ENCODE data around the gene BPIFA3.
A peak's percentile ranks its signal among the peaks of the same experiment; 100 is the strongest.

The BPIFA3 gene

DNA sequence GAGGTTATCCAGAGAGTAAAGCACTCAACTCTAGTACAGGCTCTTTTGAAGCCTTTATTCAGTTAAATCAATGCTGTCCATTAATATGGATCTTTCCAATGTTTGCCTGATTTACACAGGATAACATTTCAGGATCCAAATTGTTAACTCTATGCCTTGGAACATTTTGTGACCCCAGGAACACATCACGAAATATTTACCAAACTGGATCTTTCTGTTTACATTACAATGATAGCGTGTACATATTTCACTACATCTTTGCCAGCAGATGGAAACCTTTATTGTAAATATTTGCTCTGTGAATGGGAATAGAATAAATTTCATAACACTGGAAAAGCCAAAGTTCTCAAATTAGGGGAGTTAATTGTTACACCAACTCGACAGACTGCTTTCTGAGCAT, 25.7 kb upstream of the BPIFA3 start:
- no peak overlapping the region for H3K4me3 ChIP-seq (replicated peaks; ENCODE audit: low read depth, low read length)
- no peak for DNase-seq (ENCODE audit: extremely low read depth, low read depth)
- TF ChIP-seq, protein P1, sequence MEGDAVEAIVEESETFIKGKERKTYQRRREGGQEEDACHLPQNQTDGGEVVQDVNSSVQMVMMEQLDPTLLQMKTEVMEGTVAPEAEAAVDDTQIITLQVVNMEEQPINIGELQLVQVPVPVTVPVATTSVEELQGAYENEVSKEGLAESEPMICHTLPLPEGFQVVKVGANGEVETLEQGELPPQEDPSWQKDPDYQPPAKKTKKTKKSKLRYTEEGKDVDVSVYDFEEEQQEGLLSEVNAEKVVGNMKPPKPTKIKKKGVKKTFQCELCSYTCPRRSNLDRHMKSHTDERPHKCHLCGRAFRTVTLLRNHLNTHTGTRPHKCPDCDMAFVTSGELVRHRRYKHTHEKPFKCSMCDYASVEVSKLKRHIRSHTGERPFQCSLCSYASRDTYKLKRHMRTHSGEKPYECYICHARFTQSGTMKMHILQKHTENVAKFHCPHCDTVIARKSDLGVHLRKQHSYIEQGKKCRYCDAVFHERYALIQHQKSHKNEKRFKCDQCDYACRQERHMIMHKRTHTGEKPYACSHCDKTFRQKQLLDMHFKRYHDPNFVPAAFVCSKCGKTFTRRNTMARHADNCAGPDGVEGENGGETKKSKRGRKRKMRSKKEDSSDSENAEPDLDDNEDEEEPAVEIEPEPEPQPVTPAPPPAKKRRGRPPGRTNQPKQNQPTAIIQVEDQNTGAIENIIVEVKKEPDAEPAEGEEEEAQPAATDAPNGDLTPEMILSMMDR (IDR thresholded peaks at IDR 0.05; ENCODE audit: low read depth, low read length, missing control alignments), result no peak

DNA sequence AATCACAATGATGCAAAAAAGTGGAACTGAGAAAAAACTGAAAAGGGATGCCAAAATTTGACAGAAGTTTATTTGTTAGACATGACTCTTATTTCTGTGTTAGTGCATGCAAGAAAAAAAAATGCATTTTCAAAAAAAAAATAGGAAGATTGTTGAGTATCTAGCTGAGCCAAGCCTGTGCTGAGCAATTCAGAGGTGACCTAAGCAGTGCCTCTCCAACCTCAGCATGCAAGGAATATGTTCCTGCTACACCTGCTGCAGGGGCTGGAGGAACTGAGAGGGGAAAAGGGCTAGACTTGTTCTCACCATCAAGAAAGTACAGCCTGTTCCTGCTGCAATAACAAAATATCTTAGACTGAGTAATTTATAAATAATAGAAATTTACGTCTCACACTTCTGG, 25.2 kb upstream of the BPIFA3 start:
- H3K4me3 ChIP-seq (replicated peaks; ENCODE audit: low read depth, low read length), result no peak overlapping the region
- DNase-seq (ENCODE audit: extremely low read depth, low read depth), result no peak
- TF ChIP-seq, protein P1 (IDR thresholded peaks at IDR 0.05; ENCODE audit: low read depth, low read length, missing control alignments), result no peak

DNA sequence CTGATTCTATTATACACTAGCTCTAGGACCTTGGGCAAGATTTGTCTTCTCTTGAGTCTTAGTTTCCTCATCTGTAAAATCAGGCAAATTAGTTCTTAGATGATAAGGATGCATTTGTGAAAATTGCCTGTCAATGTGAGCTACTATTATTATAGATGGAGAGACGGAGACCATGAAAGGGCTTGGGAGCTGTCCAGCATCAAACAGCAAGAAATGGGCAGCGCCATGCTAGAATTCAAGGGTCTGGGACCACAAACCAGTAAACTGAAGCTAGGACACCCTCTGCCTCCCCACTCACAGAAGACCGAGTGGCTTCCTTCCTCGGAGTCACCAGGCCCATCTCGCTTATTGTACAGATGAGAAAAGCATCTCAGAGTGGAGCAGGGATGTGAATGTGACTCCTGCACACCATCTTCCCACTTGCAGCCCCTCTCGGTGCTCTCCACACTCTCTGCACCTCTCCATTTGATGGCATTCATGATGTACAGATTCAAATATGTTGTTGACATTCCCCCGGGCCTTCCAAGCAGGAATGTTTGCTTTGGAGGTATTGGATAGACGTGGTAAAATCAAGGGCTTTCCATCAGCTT, 24.1 kb upstream of the BPIFA3 start:
- TF ChIP-seq, protein P1 (IDR thresholded peaks at IDR 0.05; ENCODE audit: low read depth, low read length, missing control alignments), result no peak
- no peak overlapping the region for H3K4me3 ChIP-seq (replicated peaks; ENCODE audit: low read depth, low read length)
- no peak for DNase-seq (ENCODE audit: extremely low read depth, low read depth)

DNA sequence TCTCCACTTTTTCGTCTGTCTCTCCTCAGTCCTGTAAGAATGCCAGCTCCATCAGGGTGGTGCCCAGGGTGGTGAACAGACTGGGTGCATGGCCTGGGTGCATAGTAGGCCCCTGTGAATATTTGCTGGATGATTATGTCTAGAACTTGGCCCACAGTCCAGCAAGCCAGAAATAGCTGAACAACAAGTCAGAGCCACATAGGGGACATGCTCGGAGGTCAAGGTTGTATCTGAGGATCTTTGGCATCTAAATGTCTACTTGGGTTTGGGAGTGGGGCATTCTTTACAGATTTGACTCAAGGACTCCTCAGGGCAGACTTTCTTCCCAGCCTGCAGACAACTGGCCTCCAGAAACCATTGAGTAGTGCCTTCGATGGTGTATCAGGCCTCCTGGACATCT, 18.1 kb upstream of the BPIFA3 start:
- DNase-seq (ENCODE audit: extremely low read depth, low read depth), result no peak
- H3K4me3 ChIP-seq (replicated peaks; ENCODE audit: low read depth, low read length), result no peak overlapping the region
- TF ChIP-seq, protein P1 (IDR thresholded peaks at IDR 0.05; ENCODE audit: low read depth, low read length, missing control alignments), result no peak

DNA sequence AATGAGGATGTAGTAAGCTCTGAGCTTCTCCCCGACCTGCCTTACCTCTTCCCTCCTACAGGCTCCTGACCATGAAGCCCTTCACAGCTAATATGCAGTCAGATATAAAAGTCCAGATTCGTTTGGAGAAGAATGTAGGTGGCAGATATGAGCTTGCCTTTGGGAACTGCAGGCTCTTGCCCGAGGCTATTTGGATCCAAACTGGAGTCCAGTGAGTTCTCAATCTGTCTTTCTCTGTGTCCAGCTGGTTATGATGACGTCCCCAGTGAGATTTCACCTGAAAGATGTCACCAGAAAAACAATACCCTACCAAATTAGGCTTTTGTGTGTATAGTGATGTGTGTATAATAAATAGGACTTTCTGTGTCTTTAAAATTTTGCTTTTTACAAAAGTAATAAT, 14.7 kb upstream of the BPIFA3 start:
- no peak for DNase-seq (ENCODE audit: extremely low read depth, low read depth)
- TF ChIP-seq, protein P1 (IDR thresholded peaks at IDR 0.05; ENCODE audit: low read depth, low read length, missing control alignments), result no peak
- no peak overlapping the region for H3K4me3 ChIP-seq (replicated peaks; ENCODE audit: low read depth, low read length)

DNA sequence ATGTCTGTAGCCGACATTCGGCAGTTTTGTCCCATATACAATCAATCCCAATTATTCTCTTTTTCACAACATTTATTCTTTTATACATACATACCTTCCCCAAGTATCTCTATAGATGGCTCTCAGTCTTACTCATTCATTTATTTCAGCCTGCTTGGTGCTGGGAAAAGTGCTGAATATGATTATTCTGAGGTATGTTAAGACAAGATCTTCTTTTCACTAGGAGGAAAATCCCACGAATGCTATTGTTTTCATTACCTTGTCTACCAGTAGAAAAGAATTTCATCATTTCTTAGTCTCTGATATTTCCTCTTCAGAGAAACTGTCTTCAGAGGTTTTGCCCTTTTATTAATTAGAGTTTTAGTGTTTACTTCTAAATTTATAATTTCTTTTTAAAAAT, 13.7 kb upstream of the BPIFA3 start:
- no peak for DNase-seq (ENCODE audit: extremely low read depth, low read depth)
- H3K4me3 ChIP-seq (replicated peaks; ENCODE audit: low read depth, low read length), result no peak overlapping the region
- TF ChIP-seq, protein P1 (IDR thresholded peaks at IDR 0.05; ENCODE audit: low read depth, low read length, missing control alignments), result no peak

DNA sequence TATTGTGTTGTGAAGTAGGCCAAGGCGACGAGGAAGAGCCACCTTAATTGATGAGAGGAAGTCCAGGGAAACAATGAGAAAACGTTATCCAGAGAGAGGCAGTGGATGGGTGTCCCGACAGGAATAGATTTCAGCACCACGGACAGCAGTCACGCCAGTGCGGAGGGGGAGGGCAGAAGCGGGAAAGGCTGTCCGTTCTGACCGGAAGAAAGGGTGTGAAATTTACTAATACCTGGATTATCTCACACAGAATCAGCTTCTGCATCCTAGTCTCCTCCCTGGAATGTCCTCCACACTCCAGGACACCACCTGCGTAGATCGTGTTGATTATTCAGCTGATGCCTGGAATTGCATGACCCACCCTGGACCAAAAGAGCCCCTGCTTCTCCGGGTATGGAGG, 7.4 kb upstream of the BPIFA3 start:
- peak; percentile 38 for DNase-seq (ENCODE audit: extremely low read depth, low read depth)
- TF ChIP-seq, protein P1 (IDR thresholded peaks at IDR 0.05; ENCODE audit: low read depth, low read length, missing control alignments), result no peak
- no peak overlapping the region for H3K4me3 ChIP-seq (replicated peaks; ENCODE audit: low read depth, low read length)

All from HFF-Myc (cell line).